ENCODE measurements around the gene SREBF2.

The SREBF2 gene

DNA sequence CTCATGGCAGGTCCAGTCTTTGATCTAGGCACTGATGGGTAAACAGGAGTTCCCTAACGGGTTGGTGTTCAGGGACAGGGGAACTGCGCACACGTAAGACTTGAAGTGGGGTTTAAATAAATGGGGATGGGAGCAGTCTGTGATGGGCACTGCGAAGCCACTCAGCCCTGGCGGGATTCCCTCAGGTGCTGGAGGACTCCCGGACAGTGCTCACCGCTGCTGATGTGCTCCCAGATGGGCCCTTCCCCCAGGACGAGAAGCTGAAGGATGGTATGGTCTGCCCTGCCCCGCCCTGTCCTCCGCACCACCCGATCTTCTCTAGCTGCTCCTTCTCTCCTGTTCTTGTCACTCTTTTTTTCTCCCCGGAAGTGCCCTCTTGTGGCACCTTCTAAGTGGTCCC, 22.9 kb upstream of the SREBF2 start:
- no peak overlapping the region for H3K27ac ChIP-seq (ENCODE audit: low read depth, low read length)
- peaks cover 41% of the 10 kb centered on the region for H3K36me3 ChIP-seq (ENCODE audit: insufficient read depth, low read length)
- H3K4me3 ChIP-seq (ENCODE audit: low read length), result no peak overlapping the region
- no peaks in the 10 kb centered on the region for H3K9me3 ChIP-seq (ENCODE audit: insufficient read depth, low read depth, low read length)
- WGBS, result 94% methylated on average over 12 of the region's 12 CpGs
- no peaks in the 10 kb centered on the region for H3K27me3 ChIP-seq (ENCODE audit: insufficient read depth, low read length)
- H3K9ac ChIP-seq (ENCODE audit: low read depth, low read length), result no peak overlapping the region
- no peaks in the 10 kb centered on the region for H3K4me1 ChIP-seq (ENCODE audit: insufficient read depth, low read length)

- WGBS, result 96% methylated on average over 16 of the region's 16 CpGs
- Histone ChIP-seq H3K27ac (ENCODE audit: low read depth, low read length) (no peak overlapping the region), H3K9me3 (ENCODE audit: insufficient read depth, low read depth, low read length) (no peaks in the 10 kb centered on the region), H3K36me3 (ENCODE audit: insufficient read depth, low read length) (peaks cover 57% of the 10 kb centered on the region), H3K4me1 (ENCODE audit: insufficient read depth, low read length) (no peaks in the 10 kb centered on the region), H3K9ac (ENCODE audit: low read depth, low read length) (no peak overlapping the region), H3K4me3 (ENCODE audit: low read length) (no peak overlapping the region), H3K27me3 (ENCODE audit: insufficient read depth, low read length) (no peaks in the 10 kb centered on the region)
Observed at GRCh38 chr22:41812805-41813545, 19.9 kb upstream of the SREBF2 start.

DNA sequence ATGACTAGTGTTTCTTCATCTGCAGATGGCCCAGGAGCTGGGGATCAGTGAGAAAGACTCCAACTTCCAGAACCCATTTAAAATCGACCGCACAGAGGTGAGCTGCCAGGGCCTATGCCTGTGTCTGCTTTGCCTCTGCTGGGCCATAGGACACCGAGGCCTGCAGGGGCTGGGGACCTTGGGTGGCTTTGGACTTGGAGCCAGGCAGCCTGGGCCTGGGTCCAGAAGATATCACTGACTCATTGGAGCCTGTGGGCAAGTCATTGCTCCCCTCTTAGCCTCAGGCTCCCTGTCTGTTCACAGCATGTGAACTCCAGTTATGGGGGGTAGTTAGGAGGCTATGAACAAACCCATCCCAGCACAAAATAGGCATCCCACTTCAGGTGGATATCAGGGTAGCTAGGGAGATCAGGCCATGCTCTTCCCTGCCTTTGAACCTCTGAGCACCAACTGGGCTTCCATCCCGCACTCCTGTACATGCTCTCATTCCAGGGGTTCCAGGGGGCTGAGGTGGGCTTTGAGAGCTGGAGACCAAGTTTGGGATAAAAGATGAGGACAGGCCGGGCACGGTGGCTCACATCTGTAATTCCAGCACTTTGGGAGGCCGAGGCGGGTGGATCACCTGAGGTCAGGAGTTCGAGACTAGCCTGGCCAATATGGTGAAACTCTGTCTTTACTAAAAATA, 19.0 kb upstream of the SREBF2 start:
- Histone ChIP-seq H3K9me3 (ENCODE audit: insufficient read depth, low read depth, low read length) (no peaks in the 10 kb centered on the region), H3K27me3 (ENCODE audit: insufficient read depth, low read length) (no peaks in the 10 kb centered on the region), H3K9ac (ENCODE audit: low read depth, low read length) (no peak overlapping the region), H3K4me3 (ENCODE audit: low read length) (no peak overlapping the region), H3K27ac (ENCODE audit: low read depth, low read length) (no peak overlapping the region), H3K4me1 (ENCODE audit: insufficient read depth, low read length) (no peaks in the 10 kb centered on the region), H3K36me3 (ENCODE audit: insufficient read depth, low read length) (peaks cover 56% of the 10 kb centered on the region)
- 97% methylated on average over 9 of the region's 9 CpGs for WGBS

DNA sequence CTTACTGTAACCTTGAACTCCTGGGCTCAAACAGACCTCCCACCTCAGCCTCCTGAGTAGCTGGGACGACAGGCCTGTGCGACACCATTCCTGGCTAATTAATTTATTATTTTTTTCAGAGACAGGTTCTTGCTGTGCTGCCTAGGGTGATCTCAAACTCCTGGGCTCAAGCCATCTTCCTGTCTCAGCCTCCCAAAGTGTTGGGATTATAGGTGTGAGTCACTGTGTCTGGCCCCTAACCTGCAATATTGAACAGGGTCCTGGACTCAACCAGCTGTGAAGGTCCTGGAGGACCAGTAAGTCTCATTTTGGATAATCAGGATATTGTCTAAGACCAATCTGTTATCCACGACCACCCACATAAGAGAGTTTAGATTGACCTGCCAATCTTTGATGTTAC, 17.2 kb upstream of the SREBF2 start:
- Histone ChIP-seq H3K27me3 (ENCODE audit: insufficient read depth, low read length) (no peaks in the 10 kb centered on the region), H3K27ac (ENCODE audit: low read depth, low read length) (no peak overlapping the region), H3K4me1 (ENCODE audit: insufficient read depth, low read length) (no peaks in the 10 kb centered on the region), H3K4me3 (ENCODE audit: low read length) (no peak overlapping the region), H3K9ac (ENCODE audit: low read depth, low read length) (no peak overlapping the region), H3K36me3 (ENCODE audit: insufficient read depth, low read length) (peaks cover 49% of the 10 kb centered on the region), H3K9me3 (ENCODE audit: insufficient read depth, low read depth, low read length) (no peaks in the 10 kb centered on the region)
- 90% methylated on average over 3 of the region's 3 CpGs for WGBS

DNA sequence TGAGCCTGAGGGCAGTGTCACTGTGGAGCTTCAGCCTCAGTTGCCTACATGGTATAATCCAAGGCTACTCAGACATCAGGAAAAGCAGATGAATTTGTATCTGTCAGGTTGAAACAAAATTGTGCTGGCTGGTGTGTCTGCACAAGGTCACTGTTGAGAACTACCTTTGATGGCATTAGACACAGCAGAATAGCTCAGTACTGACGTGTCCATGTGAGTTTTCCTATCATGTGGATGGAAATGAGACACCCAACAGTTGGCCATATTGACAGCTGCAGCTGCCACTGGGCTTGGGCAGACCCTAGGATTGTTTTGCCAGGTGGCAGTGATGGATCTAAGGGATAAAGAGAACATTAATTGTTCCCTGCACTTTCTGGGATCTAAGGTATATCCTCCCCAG, 16.7 kb upstream of the SREBF2 start:
- Histone ChIP-seq H3K27ac (ENCODE audit: low read depth, low read length) (no peak overlapping the region), H3K27me3 (ENCODE audit: insufficient read depth, low read length) (no peaks in the 10 kb centered on the region), H3K9me3 (ENCODE audit: insufficient read depth, low read depth, low read length) (no peaks in the 10 kb centered on the region), H3K4me1 (ENCODE audit: insufficient read depth, low read length) (no peaks in the 10 kb centered on the region), H3K9ac (ENCODE audit: low read depth, low read length) (no peak overlapping the region), H3K36me3 (ENCODE audit: insufficient read depth, low read length) (peaks cover 45% of the 10 kb centered on the region), H3K4me3 (ENCODE audit: low read length) (no peak overlapping the region)
- 87% methylated on average over 1 of the region's 1 CpG for whole genome bisulfite sequencing

DNA sequence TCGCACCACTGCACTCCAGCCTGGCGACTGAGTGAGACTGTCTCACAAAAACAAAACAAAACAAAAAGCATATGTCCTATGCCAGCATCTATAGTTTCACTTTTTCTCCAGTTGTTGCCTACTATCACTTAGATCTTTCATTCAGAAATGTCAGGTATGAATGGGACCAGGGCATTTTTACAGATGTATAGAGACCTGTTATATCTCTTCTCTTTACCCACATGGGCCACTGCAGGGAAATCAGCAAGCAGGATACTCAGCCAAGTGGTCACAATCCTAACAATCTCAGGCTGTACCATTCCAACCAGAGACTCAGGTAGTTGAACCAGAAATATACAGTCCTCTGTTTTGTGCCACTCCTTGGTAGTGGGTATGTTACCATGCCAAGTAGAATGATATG, 16.0 kb upstream of the SREBF2 start:
- Histone ChIP-seq H3K4me1 (ENCODE audit: insufficient read depth, low read length) (no peaks in the 10 kb centered on the region), H3K9me3 (ENCODE audit: insufficient read depth, low read depth, low read length) (no peaks in the 10 kb centered on the region), H3K9ac (ENCODE audit: low read depth, low read length) (no peak overlapping the region), H3K27me3 (ENCODE audit: insufficient read depth, low read length) (no peaks in the 10 kb centered on the region), H3K4me3 (ENCODE audit: low read length) (no peak overlapping the region), H3K27ac (ENCODE audit: low read depth, low read length) (no peak overlapping the region), H3K36me3 (ENCODE audit: insufficient read depth, low read length) (peaks cover 43% of the 10 kb centered on the region)
- WGBS, result 95% methylated on average over 2 of the region's 2 CpGs

DNA sequence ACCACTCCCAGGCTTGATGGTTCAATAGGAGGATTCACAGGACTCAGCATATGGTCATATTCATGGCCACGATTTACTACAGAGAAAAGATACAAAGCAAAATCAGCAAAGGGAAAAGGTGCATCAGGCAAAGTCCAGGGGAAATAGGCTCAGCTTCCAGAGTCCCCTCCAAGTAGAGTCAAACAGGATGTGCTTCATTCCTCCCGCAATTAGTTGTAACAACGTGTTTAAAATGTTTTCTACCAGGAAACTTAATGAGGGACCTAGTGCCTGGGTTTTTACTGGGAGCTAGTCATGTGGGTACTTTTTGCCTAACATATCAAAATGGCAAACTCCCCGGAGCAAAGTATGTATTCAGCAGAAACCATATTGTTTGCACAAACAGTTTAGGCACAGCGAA, 14.9 kb upstream of the SREBF2 start:
- H3K36me3 ChIP-seq (ENCODE audit: insufficient read depth, low read length), result peaks cover 37% of the 10 kb centered on the region
- H3K4me1 ChIP-seq (ENCODE audit: insufficient read depth, low read length), result no peaks in the 10 kb centered on the region
- no peak overlapping the region for H3K9ac ChIP-seq (ENCODE audit: low read depth, low read length)
- no peak overlapping the region for H3K27ac ChIP-seq (ENCODE audit: low read depth, low read length)
- no peaks in the 10 kb centered on the region for H3K27me3 ChIP-seq (ENCODE audit: insufficient read depth, low read length)
- no peaks in the 10 kb centered on the region for H3K9me3 ChIP-seq (ENCODE audit: insufficient read depth, low read depth, low read length)
- H3K4me3 ChIP-seq (ENCODE audit: low read length), result no peak overlapping the region
- WGBS, result 92% methylated on average over 5 of the region's 5 CpGs

DNA sequence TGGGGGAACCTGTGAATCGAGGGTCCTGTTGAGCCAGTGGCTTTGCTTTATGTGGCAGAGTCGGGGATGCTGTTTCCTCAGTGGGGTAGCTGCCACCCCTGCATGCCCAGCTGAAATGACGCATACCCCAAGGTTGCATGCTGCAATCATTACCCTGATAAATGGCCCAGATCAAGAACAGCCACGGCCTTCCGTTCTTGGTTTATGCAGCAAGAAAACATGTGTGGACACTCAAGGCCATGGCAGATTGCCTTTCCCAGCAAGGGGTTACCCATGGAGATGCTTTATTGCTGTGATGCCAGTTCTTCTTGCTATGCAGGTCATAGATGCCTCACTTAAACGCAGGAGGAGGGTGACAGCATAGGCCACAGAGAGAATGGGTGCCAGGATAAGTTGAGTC, 14.3 kb upstream of the SREBF2 start:
- Histone ChIP-seq H3K4me3 (ENCODE audit: low read length) (no peak overlapping the region), H3K4me1 (ENCODE audit: insufficient read depth, low read length) (peaks cover 3% of the 10 kb centered on the region), H3K9ac (ENCODE audit: low read depth, low read length) (no peak overlapping the region), H3K27me3 (ENCODE audit: insufficient read depth, low read length) (no peaks in the 10 kb centered on the region), H3K27ac (ENCODE audit: low read depth, low read length) (no peak overlapping the region), H3K9me3 (ENCODE audit: insufficient read depth, low read depth, low read length) (no peaks in the 10 kb centered on the region), H3K36me3 (ENCODE audit: insufficient read depth, low read length) (peaks cover 36% of the 10 kb centered on the region)
- WGBS, result 94% methylated on average over 6 of the region's 6 CpGs

DNA sequence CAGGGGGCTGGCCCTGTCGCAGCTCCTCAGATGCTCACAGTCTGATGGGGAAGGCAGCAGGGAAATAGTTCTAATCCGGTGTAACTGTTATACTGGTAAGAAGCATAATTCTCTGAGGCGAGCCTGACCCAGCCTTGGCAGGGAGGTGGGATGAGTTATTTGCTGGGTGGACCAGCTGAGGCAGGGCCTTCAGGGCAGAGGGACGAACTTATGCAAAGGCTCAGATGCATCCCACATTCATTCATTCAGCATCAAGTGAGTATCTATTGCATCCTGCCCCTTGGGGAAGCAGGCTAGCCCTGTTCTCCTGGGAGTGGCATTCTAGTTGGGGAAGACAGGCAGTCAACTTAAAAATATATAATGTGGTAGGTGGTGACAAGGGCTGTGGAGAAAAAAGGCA, 13.6 kb upstream of the SREBF2 start:
- WGBS, result 96% methylated on average over 4 of the region's 4 CpGs
- no peaks in the 10 kb centered on the region for H3K27me3 ChIP-seq (ENCODE audit: insufficient read depth, low read length)
- H3K36me3 ChIP-seq (ENCODE audit: insufficient read depth, low read length), result peaks cover 32% of the 10 kb centered on the region
- H3K4me1 ChIP-seq (ENCODE audit: insufficient read depth, low read length), result peaks cover 9% of the 10 kb centered on the region
- no peaks in the 10 kb centered on the region for H3K9me3 ChIP-seq (ENCODE audit: insufficient read depth, low read depth, low read length)
- no peak overlapping the region for H3K4me3 ChIP-seq (ENCODE audit: low read length)
- H3K9ac ChIP-seq (ENCODE audit: low read depth, low read length), result no peak overlapping the region
- H3K27ac ChIP-seq (ENCODE audit: low read depth, low read length), result no peak overlapping the region

GRCh38 chr22:41820447-41820846, 12.5 kb upstream of the SREBF2 start:
- H3K27me3 ChIP-seq (ENCODE audit: insufficient read depth, low read length), result no peaks in the 10 kb centered on the region
- peaks cover 25% of the 10 kb centered on the region for H3K36me3 ChIP-seq (ENCODE audit: insufficient read depth, low read length)
- peaks cover 10% of the 10 kb centered on the region for H3K4me1 ChIP-seq (ENCODE audit: insufficient read depth, low read length)
- no peak overlapping the region for H3K4me3 ChIP-seq (ENCODE audit: low read length)
- no peaks in the 10 kb centered on the region for H3K9me3 ChIP-seq (ENCODE audit: insufficient read depth, low read depth, low read length)
- 94% methylated on average over 5 of the region's 5 CpGs for WGBS
- H3K27ac ChIP-seq (ENCODE audit: low read depth, low read length), result no peak overlapping the region
- no peak overlapping the region for H3K9ac ChIP-seq (ENCODE audit: low read depth, low read length)

- Histone ChIP-seq H3K9me3 (ENCODE audit: insufficient read depth, low read depth, low read length) (no peaks in the 10 kb centered on the region), H3K4me3 (ENCODE audit: low read length) (no peak overlapping the region), H3K9ac (ENCODE audit: low read depth, low read length) (no peak overlapping the region), H3K36me3 (ENCODE audit: insufficient read depth, low read length) (peaks cover 15% of the 10 kb centered on the region; the same call in 1 of the 2 replicates), H3K27ac (ENCODE audit: low read depth, low read length) (no peak overlapping the region), H3K27me3 (ENCODE audit: insufficient read depth, low read length) (no peaks in the 10 kb centered on the region), H3K4me1 (ENCODE audit: insufficient read depth, low read length) (peaks cover 14% of the 10 kb centered on the region)
- WGBS, result 91% methylated on average over 12 of the region's 12 CpGs
Observed at GRCh38 chr22:41821471-41822316, 11.2 kb upstream of the SREBF2 start.
